Skeletal muscle satellite cell (primary cell): ENCODE measurements around the gene NOSIP. TPM values are rescaled to one million over a fixed set of nuclear protein-coding genes. Genes with fewer than 3 reads are reported as not detected.

Source experiments
- H3K27me3 ChIP-seq: 2 replicates; pipeline ENCODE4 v1.7.0; 2013; ENCODE audit warnings: low read length; ENCODE audit not compliant: control insufficient read depth, insufficient read depth
- H3K36me3 ChIP-seq: 2 replicates; pipeline ENCODE4 v1.7.0; 2013; ENCODE audit warnings: mild to moderate bottlenecking, control low read depth, low read length; ENCODE audit not compliant: insufficient read depth
- H3K4me1 ChIP-seq: 2 replicates; pipeline ENCODE4 v1.7.0; 2013; ENCODE audit warnings: low read length; ENCODE audit not compliant: control insufficient read depth, insufficient read depth
- H3K4me2 ChIP-seq: 2 replicates; pipeline ENCODE4 v1.7.0; 2013; ENCODE audit warnings: mild to moderate bottlenecking, low read length
- H3K4me3 ChIP-seq: 2 replicates; pipeline ENCODE4 v1.7.0; 2013; ENCODE audit warnings: low read length
- H3K9ac ChIP-seq: 2 replicates; pipeline ENCODE4 v1.7.0; 2013; ENCODE audit warnings: mild to moderate bottlenecking, low read depth, low read length, moderate library complexity
- H3K9me3 ChIP-seq: replicated peaks from 2 replicates; pipeline ENCODE4 v1.7.0; 2013; ENCODE audit warnings: mild to moderate bottlenecking, control low read depth, low read length
- small RNA-seq: library from RNA; depleted of rRNA; stranded (forward); fragments of <200 nt; gene quantifications from one replicate; pipeline ENCODE3, GENCODE V24; 2012

The NOSIP gene

DNA sequence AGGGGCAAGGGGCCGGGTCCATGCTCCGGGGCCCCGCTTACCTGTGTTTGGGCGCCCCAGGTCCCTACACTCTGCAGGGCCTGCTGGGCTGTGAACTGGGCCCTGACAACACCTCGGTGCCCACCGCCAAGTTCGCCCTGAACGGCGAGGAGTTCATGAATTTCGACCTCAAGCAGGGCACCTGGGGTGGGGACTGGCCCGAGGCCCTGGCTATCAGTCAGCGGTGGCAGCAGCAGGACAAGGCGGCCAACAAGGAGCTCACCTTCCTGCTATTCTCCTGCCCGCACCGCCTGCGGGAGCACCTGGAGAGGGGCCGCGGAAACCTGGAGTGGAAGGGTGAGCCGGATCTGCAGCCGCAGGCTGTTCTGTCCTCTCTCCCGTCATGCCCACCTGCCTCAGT, 66.2 kb downstream of the NOSIP start:
- H3K4me3 ChIP-seq = no peak overlapping the region
- no peaks in the 10 kb centered on the region for H3K27me3 ChIP-seq
- peaks cover 3% of the 10 kb centered on the region for H3K36me3 ChIP-seq
- H3K4me2 ChIP-seq = no peak overlapping the region
- H3K4me1 ChIP-seq = peaks cover 11% of the 10 kb centered on the region
- no peak overlapping the region for H3K9ac ChIP-seq
- no peaks in the 10 kb centered on the region for H3K9me3 ChIP-seq

DNA sequence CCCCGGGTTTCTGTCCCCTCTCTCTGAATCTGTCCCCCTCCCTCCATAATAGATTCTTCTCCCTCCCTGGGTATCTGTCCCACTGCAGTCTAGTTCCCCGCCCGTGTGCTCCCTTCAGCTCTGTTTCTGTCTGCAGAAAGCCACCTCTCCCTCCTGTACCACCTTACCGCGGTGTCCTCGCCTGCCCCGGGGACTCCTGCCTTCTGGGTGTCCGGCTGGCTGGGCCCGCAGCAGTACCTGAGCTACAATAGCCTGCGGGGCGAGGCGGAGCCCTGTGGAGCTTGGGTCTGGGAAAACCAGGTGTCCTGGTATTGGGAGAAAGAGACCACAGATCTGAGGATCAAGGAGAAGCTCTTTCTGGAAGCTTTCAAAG, 66.6 kb downstream of the NOSIP start:
- no peaks in the 10 kb centered on the region for H3K9me3 ChIP-seq
- H3K9ac ChIP-seq = no peak overlapping the region
- peak overlapping the region; percentile 47 for H3K4me2 ChIP-seq
- H3K4me1 ChIP-seq = peaks cover 11% of the 10 kb centered on the region
- no peaks in the 10 kb centered on the region for H3K27me3 ChIP-seq
- H3K36me3 ChIP-seq = peaks cover 3% of the 10 kb centered on the region
- H3K4me3 ChIP-seq = no peak overlapping the region

- Histone ChIP-seq H3K36me3 (peaks cover 3% of the 10 kb centered on the region), H3K9me3 (no peaks in the 10 kb centered on the region), H3K4me1 (peaks cover 11% of the 10 kb centered on the region), H3K9ac (peak overlapping the region; percentile 75), H3K27me3 (no peaks in the 10 kb centered on the region), H3K4me2 (peak overlapping the region; percentile 94), H3K4me3 (peak overlapping the region; percentile 72)
Observed at GRCh38 chr19:49512970-49513745, 67.2 kb downstream of the NOSIP start.

DNA sequence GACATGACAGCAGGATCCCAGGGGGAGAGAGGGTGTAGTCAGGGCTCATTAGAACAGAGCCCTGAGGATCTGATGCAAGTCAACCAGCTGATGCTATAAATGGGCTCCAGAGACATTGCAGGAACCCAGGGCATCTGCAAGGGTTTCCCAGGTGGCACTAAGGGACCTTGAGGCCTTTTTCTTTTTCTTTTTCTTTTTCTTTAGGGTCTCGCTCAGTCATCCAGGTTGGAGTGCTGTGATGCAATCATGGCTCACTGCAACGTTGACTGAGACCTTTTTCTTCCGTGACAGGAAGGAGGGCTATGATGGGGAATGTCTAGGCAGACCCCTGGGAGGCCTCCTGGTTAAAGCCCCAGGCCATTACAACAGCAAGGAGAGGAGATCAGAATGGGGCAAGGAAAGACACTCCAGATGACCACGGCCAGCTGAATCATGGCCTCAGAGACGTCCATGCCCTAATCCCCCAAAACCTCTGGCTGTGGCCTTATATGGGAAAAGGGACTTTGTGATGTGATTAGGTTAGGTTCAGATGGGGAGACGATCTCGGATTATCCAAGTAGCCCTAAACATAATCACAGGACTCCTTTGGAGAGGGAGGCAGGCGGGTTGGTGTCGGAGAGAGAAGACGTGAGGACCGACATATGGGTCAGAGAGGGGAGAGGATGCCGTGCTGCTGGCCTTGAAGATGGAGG, 72.4 kb downstream of the NOSIP start:
- H3K4me1 ChIP-seq = peaks cover 17% of the 10 kb centered on the region
- H3K9ac ChIP-seq = no peak overlapping the region
- no peaks in the 10 kb centered on the region for H3K36me3 ChIP-seq
- no peaks in the 10 kb centered on the region for H3K9me3 ChIP-seq
- H3K4me2 ChIP-seq = no peak overlapping the region
- no peak overlapping the region for H3K4me3 ChIP-seq
- H3K27me3 ChIP-seq = no peaks in the 10 kb centered on the region

DNA sequence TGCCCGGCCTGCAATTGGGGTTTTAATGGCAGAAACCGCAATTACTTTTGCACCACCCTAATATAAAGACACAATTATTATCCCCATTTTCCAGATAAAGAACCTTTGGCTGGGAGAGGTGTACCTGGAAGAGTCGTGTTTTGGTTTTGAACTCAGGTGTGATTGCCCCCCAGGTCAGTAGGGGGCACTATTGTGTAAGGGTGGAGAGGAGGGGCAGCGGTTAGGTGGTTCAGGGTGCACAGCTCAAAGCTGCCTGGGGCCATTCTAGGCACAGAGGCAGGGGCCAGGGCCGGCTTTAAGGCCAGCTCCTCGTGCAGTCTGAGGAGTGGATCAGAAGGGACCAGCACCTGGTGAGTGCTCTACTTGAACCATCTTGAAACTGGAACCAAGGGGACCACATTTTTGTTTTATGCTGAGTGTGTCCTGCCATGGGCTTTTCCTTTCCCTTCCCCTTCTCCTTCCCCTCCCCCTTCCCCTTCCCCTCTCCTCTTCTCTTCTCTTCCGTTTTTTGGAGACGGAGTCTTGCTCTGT, 73.7 kb downstream of the NOSIP start:
- Histone ChIP-seq H3K4me1 (peaks cover 8% of the 10 kb centered on the region), H3K9ac (no peak overlapping the region), H3K27me3 (no peaks in the 10 kb centered on the region), H3K9me3 (no peaks in the 10 kb centered on the region), H3K4me2 (no peak overlapping the region), H3K36me3 (no peaks in the 10 kb centered on the region), H3K4me3 (no peak overlapping the region)

Small RNAs within 50 kb of the gene (small RNA-seq; reads per million reads assigned to genes)
- not detected for gene RF00019
